HG02763 (cell line): ENCODE results near the gene KTI12.
"Not testable (repeated sequence)": the region's sequence is repeated elsewhere in the genome, so short reads cannot be mapped to it uniquely, and the experiment has no call there.

Experiments used
- ATAC-seq: cut with Tn5 transposase; IDR thresholded peaks from one replicate; pipeline ENCODE4 v1.9.1; 2021; ENCODE audit warnings: mild to moderate bottlenecking, moderate library complexity; ENCODE audit not compliant: unreplicated experiment

Gene KTI12

GRCh38 chr1:52033190-52034049 lies at the start of gene KTI12:
Gene KTI12 (minus strand): TSS chr1:52033810. CDS start chr1:52033761, 49 bp downstream.
- ATAC-seq, result peak; percentile 82

DNA sequence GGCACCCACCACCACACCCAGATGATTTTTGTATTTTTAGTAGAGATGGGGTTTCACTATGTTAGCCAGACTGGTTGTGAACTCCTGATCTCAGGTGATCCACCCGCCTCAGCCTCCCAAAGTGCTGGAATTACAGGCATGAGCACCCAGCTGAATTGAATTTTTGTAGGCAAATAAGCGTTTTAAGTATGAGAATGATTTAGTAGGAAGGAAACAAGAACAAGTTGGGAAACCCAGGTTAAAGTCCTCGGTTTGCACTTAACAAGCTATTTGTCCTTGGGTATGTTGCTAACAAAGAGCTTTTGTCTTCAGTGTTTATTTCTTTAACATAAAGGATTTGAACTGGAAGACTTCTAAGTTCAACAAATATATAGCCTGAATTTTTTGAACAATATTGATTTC lies 46.4 kb upstream of the KTI12 start:
- ATAC-seq, result no peak

- not testable (repeated sequence) for ATAC-seq
These were observed 43.7 kb upstream of the KTI12 start for GRCh38 chr1:52077277-52077676.

DNA sequence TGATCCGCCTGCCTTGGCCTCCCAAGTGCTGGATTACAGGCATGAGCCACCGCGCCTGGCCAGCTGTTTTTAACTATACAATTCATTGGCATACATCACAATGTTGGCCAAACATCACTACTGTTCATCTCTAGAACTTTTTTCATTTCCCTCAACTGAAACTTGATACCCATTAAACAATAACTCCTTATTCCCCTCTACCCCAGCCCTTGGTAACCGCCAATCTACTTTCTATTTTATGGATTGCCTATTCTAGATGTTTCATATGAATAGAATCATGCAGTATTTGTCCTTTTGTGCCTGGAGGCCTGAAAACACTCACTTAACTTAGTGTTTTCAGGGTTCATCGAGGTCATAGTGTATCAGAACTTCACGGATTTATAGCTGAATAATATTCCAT lies 38.7 kb upstream of the KTI12 start:
- no peak for ATAC-seq

- no peak for ATAC-seq
These were observed 37.1 kb upstream of the KTI12 start for GRCh38 chr1:52070704-52071103.

DNA sequence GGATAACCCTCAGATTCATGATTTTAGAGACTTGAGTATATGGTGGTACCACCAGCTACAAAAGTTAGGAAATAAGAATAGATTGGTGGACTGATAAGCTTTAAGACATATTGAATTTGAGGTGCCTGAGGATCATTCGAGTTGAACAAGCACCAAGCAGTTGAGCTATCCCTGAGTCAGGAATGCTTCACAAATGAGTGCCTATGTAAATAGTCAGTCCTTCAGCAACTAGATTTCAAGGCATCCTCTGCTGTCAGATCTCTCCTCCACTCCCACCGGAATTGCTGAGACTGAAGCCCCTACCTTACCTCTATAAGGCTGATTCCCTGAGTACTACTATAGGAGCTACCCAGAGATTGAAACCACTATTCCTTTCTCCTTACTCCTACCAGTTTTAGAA lies 29.6 kb upstream of the KTI12 start:
- ATAC-seq, result no peak

DNA sequence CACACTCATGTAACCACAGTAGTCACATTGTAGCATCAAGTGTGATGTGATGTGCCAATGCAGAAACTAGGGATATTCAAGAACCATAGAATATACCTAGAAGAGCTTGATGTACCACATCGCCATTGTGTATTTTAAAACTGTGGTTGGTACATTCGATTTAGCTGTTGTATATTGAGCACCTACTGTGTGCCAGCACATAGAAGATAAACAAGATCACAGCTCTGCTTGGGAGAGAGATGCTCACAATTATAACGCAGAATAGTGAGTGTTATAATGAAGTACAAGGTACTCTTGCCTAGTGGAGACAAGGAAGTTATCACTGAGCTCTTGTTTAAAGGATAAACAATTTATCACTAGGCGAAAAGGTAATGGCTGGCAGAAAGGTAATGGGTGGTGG lies 27.2 kb upstream of the KTI12 start:
- ATAC-seq, result no peak

GRCh38 chr1:52059888-52060287 lies 26.3 kb upstream of the KTI12 start:
- ATAC-seq, result no peak

- ATAC-seq, result no peak
These were observed 25.7 kb upstream of the KTI12 start for GRCh38 chr1:52059321-52059720.

DNA sequence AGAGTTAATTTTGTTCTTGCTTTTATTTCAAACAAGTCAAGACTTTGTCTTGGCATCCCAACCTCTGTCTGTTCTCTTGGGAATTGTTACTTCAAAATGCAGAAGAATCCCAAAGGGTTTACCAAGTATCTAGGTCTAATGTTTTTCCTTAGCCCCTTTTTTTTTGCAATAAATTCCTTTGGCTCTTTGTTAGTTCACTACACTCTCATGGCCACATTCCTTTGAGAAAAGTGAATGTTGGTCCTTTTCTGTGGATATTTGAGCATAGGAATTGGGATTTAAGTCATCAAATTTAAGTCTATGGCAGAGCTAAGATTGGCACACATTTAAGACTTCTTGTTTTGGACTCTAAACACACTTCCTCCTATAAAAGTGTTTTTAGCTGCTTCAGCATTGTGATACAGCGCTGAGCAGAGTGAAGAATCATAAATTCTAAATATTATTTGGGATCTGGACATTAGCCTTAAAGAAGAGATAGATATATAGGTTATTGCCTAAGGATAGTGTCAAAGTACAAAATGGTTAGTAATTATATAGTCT lies 24.3 kb upstream of the KTI12 start:
- ATAC-seq, result no peak

DNA sequence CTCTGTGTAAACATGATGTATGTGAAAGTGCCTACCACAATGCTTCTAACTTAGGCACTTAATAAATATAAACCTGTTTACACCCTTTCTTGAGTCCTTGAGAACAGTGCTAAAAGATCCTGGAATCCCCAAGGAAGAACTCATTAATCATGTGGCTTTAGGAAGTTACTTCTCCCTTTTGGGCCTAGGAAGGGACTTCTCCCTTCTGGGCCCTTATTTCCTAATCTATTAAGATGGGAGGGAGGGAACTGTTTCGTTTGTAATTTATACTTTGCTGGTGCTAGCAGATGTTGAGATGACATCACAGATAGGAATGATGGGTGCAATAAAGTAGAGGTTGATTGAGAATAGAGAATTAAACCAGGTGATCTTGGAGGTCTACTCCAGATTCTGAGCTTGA lies 23.6 kb upstream of the KTI12 start:
- no peak for ATAC-seq

DNA sequence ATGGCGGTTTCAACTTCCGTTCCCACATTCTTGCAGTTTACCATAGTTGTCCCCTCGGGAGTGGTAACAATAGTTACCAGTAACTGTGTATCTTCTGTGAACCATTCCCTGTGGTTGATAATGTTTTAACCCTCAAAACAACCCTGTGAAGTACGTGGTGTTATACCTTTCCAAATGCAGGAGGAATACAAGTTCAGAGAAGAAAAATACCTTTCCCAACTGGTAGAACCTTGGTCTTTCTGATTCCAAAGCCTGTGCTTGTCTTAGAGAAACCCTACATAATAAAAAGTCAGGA lies 23.3 kb upstream of the KTI12 start:
- ATAC-seq, result no peak

DNA sequence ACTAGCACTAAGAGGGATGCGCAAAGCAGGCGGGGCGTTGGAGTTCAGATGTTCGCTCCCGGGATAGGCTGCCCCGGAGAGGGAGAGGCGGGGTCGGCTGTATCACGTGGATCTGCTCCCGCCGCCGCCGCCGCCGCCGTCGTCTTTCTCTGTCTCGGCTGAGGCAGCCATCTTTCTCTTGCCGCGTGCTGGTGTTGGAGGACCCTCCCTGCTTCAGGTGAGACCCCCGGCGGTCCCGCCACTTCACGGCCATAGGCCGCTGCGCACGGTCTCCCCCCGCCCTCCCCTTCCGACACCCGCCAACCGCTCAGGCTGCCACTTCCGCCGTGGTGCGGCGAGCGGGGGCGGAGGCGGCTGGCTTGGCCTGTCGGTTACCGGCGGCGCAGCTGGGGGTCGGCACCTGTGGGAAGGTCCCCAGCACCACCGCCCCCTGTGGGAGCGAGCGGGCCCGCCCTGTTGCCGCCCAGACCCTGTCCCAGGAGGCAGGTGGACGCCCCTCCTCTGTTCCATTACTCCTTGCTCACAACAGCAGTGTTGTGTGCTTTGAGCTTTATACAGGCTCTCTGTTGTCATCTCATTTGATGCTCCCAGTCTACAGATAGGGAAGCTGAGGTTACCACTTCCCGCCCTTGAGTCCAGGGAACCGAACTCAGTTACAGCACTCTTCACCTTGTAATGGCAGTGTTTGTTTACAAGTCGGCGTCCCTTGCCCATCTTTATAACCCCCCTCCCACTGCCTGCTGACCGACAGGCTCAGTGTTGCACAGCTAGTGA lies 22.7 kb upstream of the KTI12 start, which contains the start of gene BTF3L4:
Gene BTF3L4, plus strand, starts transcription at position 133 of the 774 bp plus-strand sequence. CDS start 3,553 bp downstream, outside the sequence.
- peak; percentile 75 for ATAC-seq

DNA sequence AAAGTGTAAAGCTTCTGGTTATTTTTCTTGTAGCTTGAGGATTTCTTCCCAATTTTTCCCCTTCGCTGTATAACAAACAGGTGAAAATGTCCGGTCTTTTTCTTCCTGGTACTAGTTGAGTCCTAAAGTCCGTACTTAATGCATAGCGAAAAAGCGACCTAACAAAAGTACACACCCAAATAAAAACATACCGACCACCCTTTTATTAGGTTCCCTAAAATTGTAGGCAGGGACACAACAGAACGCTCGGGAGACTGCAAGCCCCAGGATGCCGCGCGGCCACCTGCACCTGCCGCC lies 22.2 kb upstream of the KTI12 start:
- no peak for ATAC-seq

DNA sequence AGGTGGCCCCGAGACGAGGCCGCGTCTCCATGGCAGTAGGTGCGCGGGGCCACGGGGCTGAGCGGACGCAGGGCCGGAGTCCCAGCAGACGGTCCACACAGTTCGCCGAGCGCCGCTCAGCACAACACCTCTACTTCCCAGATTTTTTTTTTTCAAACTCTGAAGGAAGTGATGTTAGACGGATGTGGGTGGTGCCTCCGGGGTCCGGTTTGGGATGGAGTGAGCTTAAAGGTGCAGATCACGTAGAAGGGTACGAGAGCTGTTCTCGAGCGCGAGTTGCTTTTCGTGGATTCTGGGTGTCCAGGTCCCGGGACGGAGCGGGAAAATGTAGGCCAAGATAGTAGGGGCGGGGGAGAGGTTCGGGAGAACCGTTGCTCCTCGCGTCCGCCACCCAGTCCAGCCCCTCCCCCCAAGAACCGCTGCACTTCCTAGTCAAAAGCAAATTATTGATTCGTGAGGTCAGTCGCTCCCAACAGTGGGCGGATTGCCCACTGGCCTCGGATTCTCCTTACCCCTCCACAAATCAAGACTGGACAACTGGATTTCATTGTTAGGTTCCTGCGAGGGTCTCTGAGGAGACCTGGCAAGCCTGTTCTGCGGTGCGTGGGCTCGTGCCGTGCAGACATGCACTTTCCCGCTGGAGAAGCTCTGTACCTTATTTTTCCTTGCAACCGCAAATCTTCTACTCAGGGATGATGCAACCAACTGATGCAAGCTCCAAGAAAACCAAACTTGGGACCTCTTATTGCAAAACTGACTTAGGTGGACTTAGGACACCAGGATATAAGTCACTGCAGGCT lies 21.7 kb upstream of the KTI12 start, which contains the start of gene TXNDC12:
Gene TXNDC12, minus strand, starts transcription at position 126 of the 800 bp plus-strand sequence. Its CDS starts 95 bp downstream, at position 31.
- peak; percentile 49 for ATAC-seq

DNA sequence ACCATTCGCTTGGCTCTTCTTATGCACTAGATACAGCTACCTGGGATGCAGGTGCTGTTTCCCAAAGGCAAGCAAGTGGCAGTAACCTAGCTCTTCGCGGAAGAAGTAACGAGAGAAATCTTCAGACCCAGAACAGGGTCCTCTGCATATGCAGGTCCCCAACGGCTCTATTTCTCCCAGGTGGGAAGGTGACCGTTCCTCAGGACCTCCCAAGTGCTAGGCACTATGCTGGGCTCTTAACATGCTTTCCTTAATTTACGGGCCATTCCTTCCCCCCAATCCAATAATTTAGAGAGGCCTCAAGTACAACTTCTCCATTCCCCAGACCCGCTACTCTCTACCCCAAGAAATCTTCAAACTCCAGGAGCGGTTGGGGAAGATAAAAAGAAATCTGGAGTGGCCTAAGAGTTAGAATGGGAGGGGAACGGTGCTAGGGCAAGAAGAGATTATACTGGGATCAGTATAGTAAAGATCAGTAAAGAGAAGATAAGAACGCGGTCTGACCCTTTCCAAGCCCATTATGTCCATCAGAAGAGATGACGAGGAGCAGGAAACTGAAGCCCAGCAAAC lies 21.0 kb upstream of the KTI12 start:
- ATAC-seq, result no peak

DNA sequence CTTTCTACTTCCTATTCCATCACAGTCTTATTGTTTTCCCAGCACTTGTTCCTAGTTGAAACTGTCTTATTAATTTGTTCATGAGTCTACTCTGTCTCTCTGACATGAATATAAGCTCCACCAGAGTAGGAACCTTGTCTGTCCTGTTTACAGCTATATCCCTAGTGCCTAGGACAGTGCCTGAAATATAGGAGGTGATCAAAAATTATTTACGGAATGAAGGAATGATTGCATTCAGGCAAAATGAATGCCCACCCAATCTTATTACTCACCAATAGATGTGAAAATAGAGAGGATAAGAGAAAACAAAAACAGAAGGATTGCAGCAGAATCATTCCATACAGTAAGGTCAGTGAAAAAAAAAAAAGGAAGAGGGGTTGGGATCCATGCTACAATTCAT lies 20.3 kb upstream of the KTI12 start:
- ATAC-seq, result no peak

GRCh38 chr1:52049337-52049736 lies 15.7 kb upstream of the KTI12 start:
- not testable (repeated sequence) for ATAC-seq

- not testable (repeated sequence) for ATAC-seq
These were observed 12.1 kb upstream of the KTI12 start for GRCh38 chr1:52045666-52046195.

DNA sequence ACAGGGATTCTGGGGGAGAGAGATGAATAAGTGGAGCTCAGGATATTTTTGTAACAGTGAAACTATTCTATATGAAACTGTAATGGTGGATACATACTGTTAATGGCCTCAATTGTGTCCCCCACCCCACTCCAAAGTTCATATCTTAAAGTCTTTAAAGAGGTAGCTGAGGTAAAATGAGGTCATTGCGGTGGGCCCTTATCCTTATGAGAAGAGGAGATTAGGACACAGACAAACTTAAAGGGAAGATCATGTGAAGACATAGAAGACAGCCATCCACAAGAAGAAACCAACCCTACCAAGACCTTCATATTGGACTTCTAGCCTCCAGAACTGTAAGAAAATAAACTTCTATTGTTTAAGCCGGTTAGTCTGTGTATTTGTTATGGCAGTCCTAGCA lies 11.6 kb upstream of the KTI12 start:
- no peak for ATAC-seq
